Activated CD8-positive, alpha-beta T cell treated with anti-CD3 and anti-CD28 coated beads, Interleukin-2, amount 10 ng/mL, durations not matched to agents 7 days and 5 days (primary cell): ENCODE results near the gene DICER1. TPM values are rescaled to one million over a fixed set of nuclear protein-coding genes. Genes with fewer than 3 reads are reported as not detected.
"Not testable (repeated sequence)": the region's sequence is repeated elsewhere in the genome, so short reads cannot be mapped to it uniquely, and the experiment has no call there.

Experiments
- ATAC-seq: fragments of 150-1000 bp; cut with Tn5 transposase; one replicate; pipeline ENCODE4 v1.10.0; 2021; ENCODE audit warnings: moderate library complexity
- CTCF ChIA-PET: fragments of 350-600 bp; sonication (Branson Sonifier 250); formaldehyde crosslinking; loops from one replicate; lab custom pipeline; 2021; ENCODE audit warnings: antibody characterized with exemption; lab: Charles Lee
- POLR2A ChIA-PET: fragments of 350-600 bp; sonication (Branson Sonifier 250); formaldehyde crosslinking; loops from one replicate; lab custom pipeline; 2021; ENCODE audit warnings: antibody characterized with exemption; lab: Charles Lee
- DNase-seq: peaks from one replicate; pipeline ENCODE4 v3.0.0-alpha.2; 2020
- H3K27ac Mint-ChIP-seq: one replicate; pipeline ENCODE4 v1.8.0; 2021; ENCODE audit warnings: mild to moderate bottlenecking, mixed read lengths
- H3K27me3 Mint-ChIP-seq: one replicate; pipeline ENCODE4 v1.8.0; 2021; ENCODE audit warnings: low read depth, mixed read lengths
- H3K36me3 Mint-ChIP-seq: one replicate; pipeline ENCODE4 v1.8.0; 2021; ENCODE audit warnings: low read depth, mixed read lengths
- H3K4me1 Mint-ChIP-seq: one replicate; pipeline ENCODE4 v1.8.0; 2021; ENCODE audit warnings: low read depth, mixed read lengths
- H3K4me3 Mint-ChIP-seq: one replicate; pipeline ENCODE4 v1.8.0; 2021; ENCODE audit warnings: mild to moderate bottlenecking, mixed read lengths
- H3K9me3 Mint-ChIP-seq: one replicate; pipeline ENCODE4 v1.8.0; 2022; ENCODE audit warnings: mixed read lengths; ENCODE audit not compliant: insufficient read depth
- total RNA-seq, 2 experiments: library from RNA; stranded (reverse); gene quantifications; one replicate each; pipeline ENCODE4 v1.2.3, GENCODE V29; 2021

Gene DICER1
- total RNA-seq, 2 experiments from 2014 or later = 57.5 to 59.7 TPM

GRCh38 chr14:95143808-95144620 is 13.3 kb downstream of the DICER1 start:
- H3K9me3 Mint-ChIP-seq = peaks cover 15% of the 10 kb centered on the region
- no peak overlapping the region for H3K27ac Mint-ChIP-seq
- DNase-seq (no peak), ATAC-seq (no peak)
- POLR2A ChIA-PET = no interaction called here
- H3K27me3 Mint-ChIP-seq = no peaks in the 10 kb centered on the region
- no peak overlapping the region for H3K4me3 Mint-ChIP-seq
- CTCF ChIA-PET = interaction anchor here (0.7 kb wide), 1 partner anchor 25 kb away, joined by 3 read pairs; no protein-coding TSS in a partner anchor
- peaks cover 41% of the 10 kb centered on the region for H3K36me3 Mint-ChIP-seq
- peaks cover 21% of the 10 kb centered on the region for H3K4me1 Mint-ChIP-seq

GRCh38 chr14:95142208-95142607 is 15.1 kb downstream of the DICER1 start:
- H3K27ac Mint-ChIP-seq = no peak overlapping the region
- ATAC-seq (no peak), DNase-seq (no peak)
- H3K4me1 Mint-ChIP-seq = peaks cover 22% of the 10 kb centered on the region
- H3K36me3 Mint-ChIP-seq = peaks cover 33% of the 10 kb centered on the region
- peaks cover 15% of the 10 kb centered on the region for H3K9me3 Mint-ChIP-seq
- ChIA-PET CTCF (no interaction called here), POLR2A (no interaction called here)
- no peaks in the 10 kb centered on the region for H3K27me3 Mint-ChIP-seq
- no peak overlapping the region for H3K4me3 Mint-ChIP-seq

GRCh38 chr14:95141684-95142083 is 15.6 kb downstream of the DICER1 start:
- H3K27me3 Mint-ChIP-seq = no peaks in the 10 kb centered on the region
- DNase-seq = no peak
- no peak for ATAC-seq
- H3K4me1 Mint-ChIP-seq = peaks cover 21% of the 10 kb centered on the region
- no peak overlapping the region for H3K27ac Mint-ChIP-seq
- CTCF ChIA-PET = no interaction called here
- POLR2A ChIA-PET = no interaction called here
- H3K9me3 Mint-ChIP-seq = peaks cover 15% of the 10 kb centered on the region
- peaks cover 33% of the 10 kb centered on the region for H3K36me3 Mint-ChIP-seq
- H3K4me3 Mint-ChIP-seq = no peak overlapping the region

- no peak for DNase-seq
- peaks cover 18% of the 10 kb centered on the region for H3K4me1 Mint-ChIP-seq
- POLR2A ChIA-PET = no interaction called here
Observed at GRCh38 chr14:95140060-95140858, 17.1 kb downstream of the DICER1 start.

GRCh38 chr14:95138876-95139275 is 18.5 kb downstream of the DICER1 start:
- H3K9me3 Mint-ChIP-seq = no peaks in the 10 kb centered on the region
- peaks cover 11% of the 10 kb centered on the region for H3K4me1 Mint-ChIP-seq
- H3K36me3 Mint-ChIP-seq = peaks cover 26% of the 10 kb centered on the region
- H3K4me3 Mint-ChIP-seq = no peak overlapping the region
- H3K27me3 Mint-ChIP-seq = no peaks in the 10 kb centered on the region
- ChIA-PET CTCF (no interaction called here), POLR2A (no interaction called here)
- no peak for DNase-seq
- no peak overlapping the region for H3K27ac Mint-ChIP-seq
- ATAC-seq = no peak

More at GRCh38 chr14:95140060-95140858, 17.1 kb downstream of the DICER1 start:
- Mint-ChIP-seq H3K9me3 (peaks cover 8% of the 10 kb centered on the region), H3K27me3 (no peaks in the 10 kb centered on the region), H3K4me3 (no peak overlapping the region), H3K36me3 (peaks cover 27% of the 10 kb centered on the region), H3K27ac (no peak overlapping the region)
- ATAC-seq = no peak
- CTCF ChIA-PET = no interaction called here

GRCh38 chr14:95138455-95138854 is 18.9 kb downstream of the DICER1 start:
- not testable (repeated sequence) for H3K27ac Mint-ChIP-seq
- H3K36me3 Mint-ChIP-seq = peaks cover 27% of the 10 kb centered on the region

GRCh38 chr14:95137804-95138167 is 19.5 kb downstream of the DICER1 start:
- no peaks in the 10 kb centered on the region for H3K27me3 Mint-ChIP-seq
- peaks cover 32% of the 10 kb centered on the region for H3K36me3 Mint-ChIP-seq
- ChIA-PET CTCF (no interaction called here), POLR2A (interaction anchor here (0.7 kb wide), 1 partner anchor 20 kb away, joined by 4 read pairs; the partner anchor contains the start of gene DICER1)
- DNase-seq (no peak), ATAC-seq (no peak)
- no peak overlapping the region for H3K4me3 Mint-ChIP-seq
- H3K4me1 Mint-ChIP-seq = peaks cover 11% of the 10 kb centered on the region
- H3K27ac Mint-ChIP-seq = no peak overlapping the region
- no peaks in the 10 kb centered on the region for H3K9me3 Mint-ChIP-seq

More at GRCh38 chr14:95138455-95138854, 18.9 kb downstream of the DICER1 start:
- H3K4me3 Mint-ChIP-seq, DNase-seq, H3K9me3 Mint-ChIP-seq, H3K27me3 Mint-ChIP-seq, ATAC-seq, CTCF ChIA-PET: not testable (repeated sequence)
- peaks cover 11% of the 10 kb centered on the region for H3K4me1 Mint-ChIP-seq
- POLR2A ChIA-PET = interaction anchor here (0.7 kb wide), 1 partner anchor 19 kb away, joined by 4 read pairs; the partner anchor contains the start of gene DICER1

GRCh38 chr14:95137164-95137803 is 20.0 kb downstream of the DICER1 start:
- H3K36me3 Mint-ChIP-seq = peaks cover 36% of the 10 kb centered on the region
- H3K27ac Mint-ChIP-seq = peak overlapping the region; percentile 27
- DNase-seq (no peak), ATAC-seq (no peak)
- ChIA-PET CTCF (no interaction called here), POLR2A (no interaction called here)
- H3K27me3 Mint-ChIP-seq = no peaks in the 10 kb centered on the region
- peaks cover 11% of the 10 kb centered on the region for H3K4me1 Mint-ChIP-seq
- no peak overlapping the region for H3K4me3 Mint-ChIP-seq
- H3K9me3 Mint-ChIP-seq = no peaks in the 10 kb centered on the region

GRCh38 chr14:95136631-95137030 is 20.7 kb downstream of the DICER1 start:
- DNase-seq (no peak), ATAC-seq (no peak)
- Mint-ChIP-seq H3K9me3 (no peaks in the 10 kb centered on the region), H3K27ac (peak overlapping the region; percentile 27), H3K4me3 (no peak overlapping the region), H3K36me3 (peaks cover 40% of the 10 kb centered on the region), H3K27me3 (no peaks in the 10 kb centered on the region), H3K4me1 (peaks cover 11% of the 10 kb centered on the region)
- ChIA-PET POLR2A (no interaction called here), CTCF (no interaction called here)

GRCh38 chr14:95134304-95134933 is 22.9 kb downstream of the DICER1 start:
- DNase-seq = no peak
- POLR2A ChIA-PET = no interaction called here
- Mint-ChIP-seq H3K4me1 (peaks cover 7% of the 10 kb centered on the region), H3K4me3 (no peak overlapping the region), H3K9me3 (no peaks in the 10 kb centered on the region), H3K27ac (no peak overlapping the region), H3K36me3 (peaks cover 48% of the 10 kb centered on the region), H3K27me3 (no peaks in the 10 kb centered on the region)
- CTCF ChIA-PET = no interaction called here
- no peak for ATAC-seq

- Mint-ChIP-seq H3K27me3 (no peaks in the 10 kb centered on the region), H3K27ac (no peak overlapping the region), H3K36me3 (peaks cover 59% of the 10 kb centered on the region), H3K9me3 (no peaks in the 10 kb centered on the region), H3K4me1 (peaks cover 6% of the 10 kb centered on the region), H3K4me3 (no peak overlapping the region)
- ChIA-PET CTCF (no interaction called here), POLR2A (no interaction called here)
- DNase-seq (no peak), ATAC-seq (no peak)
Observed at GRCh38 chr14:95133282-95133681, 24.0 kb downstream of the DICER1 start.
